HG03521 (cell line): ENCODE results near the gene CCR7.

Experiments
- ATAC-seq: cut with Tn5 transposase; IDR thresholded peaks from one replicate; pipeline ENCODE4 v1.9.1; 2021; ENCODE audit warnings: mild to moderate bottlenecking, moderate library complexity; ENCODE audit not compliant: unreplicated experiment

CCR7 gene

DNA sequence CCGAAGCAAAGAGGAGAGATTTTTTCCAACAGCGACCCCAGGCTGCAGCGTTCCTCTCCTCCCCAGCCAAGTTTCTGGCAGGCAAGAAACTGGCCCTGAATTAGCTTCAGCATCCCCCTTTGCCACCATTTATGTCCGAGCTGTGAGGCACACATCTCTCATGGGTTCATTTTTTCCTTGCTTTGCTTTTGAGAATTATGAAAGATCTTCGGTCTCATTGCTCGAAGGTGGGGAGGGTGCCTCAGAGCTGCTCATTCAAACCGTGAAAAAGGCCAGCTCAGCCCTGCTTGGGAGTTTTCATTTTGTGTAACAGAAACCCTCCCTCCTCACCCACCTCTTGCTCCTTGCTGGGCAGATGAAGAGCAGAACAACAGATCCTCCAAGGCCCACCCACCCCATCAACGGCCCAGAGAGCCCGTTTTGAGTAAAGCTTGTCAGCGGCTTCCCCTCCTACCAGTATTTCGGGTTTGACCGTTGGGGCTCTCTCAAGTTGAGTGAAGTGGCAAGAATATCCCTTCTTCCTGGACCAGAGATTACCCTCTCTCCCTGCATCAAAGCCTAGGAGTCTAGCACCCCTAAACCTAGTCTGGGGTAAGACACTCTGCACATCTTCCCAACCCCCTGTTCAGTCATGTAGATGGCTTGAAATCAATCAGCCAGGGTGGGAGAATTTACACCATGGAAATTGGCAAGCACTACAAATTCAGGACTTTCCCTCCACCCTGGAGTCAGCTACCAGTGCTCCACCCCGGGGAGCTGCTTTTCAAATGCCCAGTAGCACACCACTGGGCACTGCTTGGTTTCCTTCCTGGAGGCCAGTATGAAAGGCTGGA lies 1.8 kb downstream of the CCR7 start:
- ATAC-seq = no peak

- no peak for ATAC-seq
Measured at GRCh38 chr17:40562838-40563219, 2.4 kb downstream of the CCR7 start.

DNA sequence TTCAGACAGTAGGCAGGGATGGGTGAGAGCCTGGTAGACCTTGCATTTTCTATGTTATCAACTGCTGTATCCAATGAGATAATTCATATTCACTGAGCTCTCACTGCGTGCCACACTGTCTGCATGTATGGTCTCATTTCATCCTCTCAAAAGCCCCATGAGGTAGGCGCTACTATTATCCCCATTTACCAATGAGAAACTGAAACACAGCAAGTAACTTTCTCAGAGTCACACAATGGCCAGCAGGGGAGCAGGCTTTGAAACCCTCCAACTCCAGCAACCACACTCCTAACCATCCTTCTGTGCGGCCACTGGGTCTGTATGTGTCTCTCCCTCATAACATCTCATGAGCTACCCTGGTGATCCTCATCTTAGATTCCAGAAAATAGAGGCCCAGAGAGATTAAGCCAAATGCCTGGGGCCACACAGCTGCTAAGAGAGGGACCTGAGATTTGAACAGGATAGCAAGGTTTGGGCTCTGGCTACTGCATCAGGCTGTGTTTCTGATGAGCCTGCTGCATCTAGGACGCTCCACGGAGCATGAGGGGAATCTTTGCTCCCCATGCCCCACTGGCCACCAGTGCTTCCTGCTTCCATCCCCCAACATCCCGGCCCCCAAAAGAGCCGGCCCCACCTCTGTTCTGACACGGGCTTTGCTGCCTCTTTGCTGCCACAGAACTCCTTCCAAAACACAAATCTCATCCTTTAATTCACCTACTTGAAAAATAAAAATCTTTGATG lies 3.2 kb downstream of the CCR7 start:
- peak; percentile 34 for ATAC-seq

DNA sequence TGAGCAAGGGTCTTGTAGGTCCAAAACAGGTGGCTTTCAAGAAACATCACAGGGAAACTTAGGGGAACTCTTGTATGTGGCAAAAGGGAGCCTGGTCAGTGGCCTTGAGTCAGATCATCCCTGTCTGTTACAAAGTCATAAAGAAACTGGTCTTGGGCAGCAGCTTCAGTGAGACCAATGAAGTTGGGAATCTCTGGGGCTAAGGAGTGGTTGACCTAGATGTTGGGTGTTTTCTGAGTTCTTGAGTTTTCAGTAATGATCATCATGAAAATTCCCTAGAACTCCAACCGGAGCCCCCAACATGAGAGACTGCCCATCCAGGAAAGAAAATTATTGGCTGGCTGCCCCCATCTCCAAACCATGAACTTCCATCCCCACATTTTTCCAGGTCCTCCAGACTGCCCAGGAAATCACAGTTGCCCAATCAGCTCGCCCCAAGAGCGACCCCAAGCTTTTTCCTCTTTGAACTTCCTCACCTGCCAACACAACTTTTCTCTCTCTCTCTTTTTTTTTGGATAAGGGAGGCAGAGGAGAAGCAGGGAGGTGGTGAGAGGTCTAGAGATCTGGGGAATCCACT lies 3.9 kb downstream of the CCR7 start:
- peak; percentile 21 for ATAC-seq

- ATAC-seq = peak; percentile 48
Measured at GRCh38 chr17:40560592-40561293, 4.5 kb downstream of the CCR7 start.

- ATAC-seq = no peak
Measured at GRCh38 chr17:40559954-40560591, 5.2 kb downstream of the CCR7 start.

- no peak for ATAC-seq
Measured at GRCh38 chr17:40559564-40559916, 5.7 kb downstream of the CCR7 start.

- ATAC-seq = no peak
Measured at GRCh38 chr17:40558890-40559563, 6.2 kb downstream of the CCR7 start.

DNA sequence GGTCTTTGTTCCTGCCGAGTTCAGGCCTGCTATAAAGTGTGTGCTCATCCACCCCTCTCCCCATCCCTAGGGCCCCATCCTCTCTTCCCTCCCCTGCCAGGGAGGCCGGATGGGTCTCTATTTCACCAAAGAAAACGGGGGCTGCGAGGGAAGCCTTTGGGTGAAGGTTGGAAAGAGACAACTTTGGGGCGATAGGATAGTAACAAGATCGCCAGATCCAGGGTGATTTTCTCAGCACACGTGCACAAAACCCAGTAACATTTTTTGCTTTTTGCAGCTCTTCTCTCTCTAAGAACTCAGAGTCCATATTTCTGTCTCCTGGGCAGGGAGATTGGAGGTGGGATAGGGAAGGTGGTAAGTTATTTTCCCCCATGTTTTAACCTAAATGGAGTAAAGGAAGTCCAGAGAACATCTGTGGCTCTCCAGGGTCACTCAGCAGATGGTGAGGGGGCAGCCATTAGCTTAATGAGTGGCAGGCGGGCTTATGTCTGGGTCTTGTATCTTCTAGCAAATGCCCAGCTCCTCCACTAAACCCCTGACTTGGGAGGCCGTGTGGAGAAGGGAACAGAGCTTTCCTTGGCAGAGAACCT lies 6.9 kb downstream of the CCR7 start:
- ATAC-seq = no peak

DNA sequence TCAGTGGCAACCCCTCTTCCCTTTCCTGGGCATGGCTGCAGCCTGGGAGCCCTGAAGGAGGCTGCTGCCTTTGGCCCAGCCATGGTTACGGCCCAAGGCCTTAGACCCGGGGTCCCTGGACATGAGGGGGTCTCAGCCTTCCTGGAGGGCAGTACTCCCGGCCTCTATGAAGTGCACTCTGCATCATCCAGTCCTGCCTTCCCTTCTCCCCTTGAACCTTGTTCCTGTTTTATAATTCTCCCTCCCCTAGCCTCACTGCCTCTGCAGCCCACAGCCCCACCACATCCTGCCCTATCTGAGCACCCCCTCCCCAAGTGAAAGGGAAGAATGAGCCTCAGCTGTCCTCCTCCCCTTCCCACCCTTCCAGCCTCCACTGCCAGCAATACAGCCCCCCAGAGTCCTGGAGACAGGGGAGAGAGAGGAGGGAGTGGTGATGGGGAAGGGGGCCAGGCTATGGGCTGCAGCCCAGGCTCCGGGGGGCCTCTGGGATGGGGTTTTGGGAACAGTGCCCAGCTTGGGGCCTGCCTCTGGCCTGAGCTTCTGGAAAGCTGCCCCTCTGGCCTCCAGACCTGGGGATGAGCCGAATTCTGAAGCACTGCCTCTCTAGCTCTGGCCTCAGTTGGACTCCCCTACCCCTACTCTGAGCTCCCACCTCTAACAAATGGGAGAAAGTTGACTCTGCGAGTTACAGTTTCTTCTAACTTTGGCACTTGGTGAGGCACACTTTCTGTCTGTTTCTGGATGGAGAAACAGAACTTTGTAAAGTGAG lies 7.6 kb downstream of the CCR7 start:
- no peak for ATAC-seq

DNA sequence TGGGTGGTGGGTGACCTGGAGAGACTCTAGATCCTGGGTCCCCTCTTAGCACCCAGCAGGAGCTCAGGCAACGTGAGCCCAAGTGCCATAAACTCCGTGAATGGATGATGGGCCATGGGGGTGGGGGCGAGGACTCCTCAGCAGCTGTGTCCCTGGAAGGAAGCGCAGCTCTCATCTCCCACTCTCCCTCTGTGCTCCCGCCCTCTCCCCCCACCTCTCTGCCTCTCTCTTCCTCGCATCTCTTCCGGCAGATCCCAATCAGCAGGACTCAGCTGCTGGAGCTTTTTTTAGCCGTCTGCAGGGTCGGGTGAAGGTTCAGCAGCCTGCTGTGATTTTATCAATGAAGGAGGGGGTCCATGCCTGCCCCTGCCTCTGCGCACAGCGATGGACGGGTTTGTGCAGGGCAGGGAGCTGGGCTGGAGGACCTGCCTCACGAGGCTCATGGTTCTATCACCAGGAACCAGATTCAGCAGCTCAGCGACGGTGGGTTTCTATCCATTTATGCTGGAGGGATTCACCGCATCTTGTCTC lies 8.3 kb downstream of the CCR7 start:
- no peak for ATAC-seq

- no peak for ATAC-seq
Measured at GRCh38 chr17:40556198-40556661, 9.0 kb downstream of the CCR7 start.

- no peak for ATAC-seq
Measured at GRCh38 chr17:40555296-40556190, 9.7 kb downstream of the CCR7 start.

GRCh38 chr17:40554646-40555295 lies 10.5 kb downstream of the CCR7 start:
- no peak for ATAC-seq

DNA sequence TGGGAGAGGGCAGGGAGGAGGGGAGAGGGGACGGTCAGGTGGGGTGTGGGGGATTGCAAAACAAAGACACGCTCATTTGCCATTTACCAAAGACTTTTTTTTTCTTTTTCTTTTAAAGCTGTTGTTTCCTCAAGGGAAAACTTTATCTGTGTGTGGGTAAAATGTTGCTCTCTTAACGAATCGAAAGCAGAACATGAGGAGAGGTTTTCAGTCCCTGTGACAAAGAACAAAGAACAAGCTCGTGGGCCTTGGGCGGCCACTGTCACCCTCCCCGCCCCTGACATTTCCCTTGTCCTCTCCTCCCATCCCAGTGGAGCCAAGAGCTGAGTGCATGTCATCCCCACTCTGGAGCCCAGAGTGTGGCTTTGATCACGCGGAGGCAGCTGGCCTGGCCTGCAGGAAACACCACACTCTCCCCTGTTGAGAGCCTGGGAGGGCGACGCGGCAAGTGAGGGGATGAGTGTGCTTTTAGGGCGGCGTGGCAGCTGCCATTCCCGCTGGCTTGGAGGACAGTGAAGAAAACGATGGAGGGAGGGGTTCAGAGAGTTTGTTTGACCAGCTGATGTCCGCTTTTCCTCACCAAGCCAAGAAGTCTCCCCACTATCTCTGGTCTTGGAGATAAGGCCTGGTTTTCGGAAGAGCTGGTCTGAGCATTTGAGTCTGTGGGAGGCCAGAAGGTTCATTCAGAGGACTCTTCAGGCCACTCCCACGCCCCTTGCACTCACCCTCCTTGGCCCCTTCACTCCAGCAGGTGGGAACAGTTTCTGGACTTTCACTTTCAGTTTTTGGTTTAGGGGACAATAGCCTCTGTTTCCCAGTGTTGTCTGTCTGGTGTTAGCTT lies 11.4 kb downstream of the CCR7 start:
- ATAC-seq = no peak
